Stimulated activated CD4-positive, alpha-beta T cell treated with anti-CD3 and anti-CD28 coated beads, Interleukin-1b, Interleukin-23, amount 100 ng/mL, for 48 hours (primary cell): ENCODE results near the gene GARIN3.
A peak's percentile ranks its signal among the peaks of the same experiment; 100 is the strongest.

Experiments used
- DNase-seq: peaks from one replicate; pipeline ENCODE4 v3.0.0-alpha.2; 2020

Gene GARIN3

DNA sequence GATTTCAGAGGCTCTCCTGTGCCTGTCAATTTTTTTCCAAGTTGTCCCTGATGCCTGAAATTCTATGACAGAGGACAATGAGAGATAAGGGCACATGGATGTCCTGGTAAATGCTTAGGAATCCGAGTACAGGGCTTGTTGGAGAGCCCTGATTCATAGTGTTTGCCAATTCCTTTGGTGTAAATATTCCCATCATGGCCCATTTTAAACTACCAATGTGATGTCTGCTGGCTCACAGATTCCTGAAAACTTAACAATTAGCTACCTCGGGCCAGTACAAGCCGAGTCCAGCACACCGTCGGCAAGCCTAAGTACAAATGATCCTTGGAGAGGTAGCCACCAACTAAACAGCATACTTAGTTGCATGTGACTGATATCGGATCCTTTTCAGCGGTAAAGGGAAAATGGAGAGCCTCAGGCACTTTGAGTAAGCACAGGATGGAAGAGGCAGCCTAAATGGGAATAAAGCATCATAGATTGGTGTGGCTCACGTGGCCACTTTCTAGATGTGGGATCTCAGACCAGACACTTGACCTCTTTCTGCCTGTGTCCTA is 18.1 kb upstream of the GARIN3 start:
- DNase-seq = no peak

DNA sequence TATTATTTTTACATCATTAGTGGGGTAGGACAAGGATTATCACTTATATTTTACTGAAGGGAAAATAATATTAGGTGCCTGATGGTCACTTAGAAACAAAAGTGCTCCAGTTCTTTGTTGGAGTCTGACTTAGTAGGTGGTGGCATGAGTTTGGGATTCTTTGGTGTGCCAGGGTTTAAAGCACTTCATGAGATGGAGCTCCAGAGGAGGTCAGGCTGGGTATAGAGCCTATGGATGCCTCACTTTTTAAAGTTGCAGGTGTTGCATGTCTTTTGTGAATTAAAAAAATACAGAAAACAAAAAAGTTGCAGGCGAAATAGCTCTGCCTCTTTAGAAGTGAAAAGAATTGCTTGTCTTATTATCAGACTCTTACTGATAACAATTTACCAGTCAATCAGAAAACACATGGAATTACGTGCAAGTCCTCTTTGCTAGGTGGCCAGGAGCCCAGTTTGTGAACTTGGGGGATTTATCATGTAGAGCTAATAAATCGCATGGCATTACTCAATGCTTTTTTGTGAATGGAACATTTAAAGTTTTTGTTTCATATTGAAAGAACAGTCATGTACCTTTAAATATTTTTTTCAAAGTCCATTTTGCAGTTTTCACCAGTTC is 16.2 kb upstream of the GARIN3 start:
- DNase-seq = no peak

DNA sequence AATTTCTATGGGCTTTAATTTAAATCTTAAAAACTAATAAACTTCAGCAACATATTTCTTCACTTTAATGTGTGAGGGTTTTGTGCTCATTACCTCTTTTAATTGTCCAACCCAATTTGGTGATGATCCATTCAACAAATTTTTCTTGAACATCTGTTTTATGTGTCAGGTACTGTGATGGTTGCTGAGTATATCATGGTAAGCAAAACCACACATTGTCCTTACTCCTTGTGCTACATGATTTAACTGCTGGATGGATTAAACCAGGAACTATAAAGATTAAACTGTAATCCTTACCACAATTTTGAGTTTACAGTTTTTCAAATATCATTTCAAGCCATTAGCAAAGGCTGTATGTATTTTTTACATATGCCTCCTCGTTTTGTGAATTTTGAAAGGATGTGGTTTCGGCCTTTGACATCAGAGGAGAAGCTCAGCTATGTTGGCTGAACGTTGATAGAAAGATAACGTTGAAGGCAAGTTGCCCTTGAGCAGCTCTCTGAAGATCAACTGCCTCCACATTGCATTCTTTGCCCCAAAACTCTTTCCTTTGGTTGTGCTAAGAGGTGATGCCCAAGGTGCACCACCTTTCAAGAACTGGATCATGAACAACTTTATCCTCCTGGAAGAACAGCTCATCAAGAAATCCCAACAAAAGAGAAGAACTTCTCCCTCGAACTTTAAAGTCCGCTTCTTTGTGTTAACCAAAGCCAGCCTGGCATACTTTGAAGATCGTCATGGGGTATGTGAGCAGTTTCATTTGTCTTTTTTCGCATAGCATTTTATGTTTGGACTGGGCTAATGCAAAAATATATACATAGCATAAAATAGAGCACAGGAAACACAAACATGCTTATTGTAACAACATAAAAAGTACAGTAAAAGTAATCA is 14.6 kb upstream of the GARIN3 start, which contains the start of gene ITK:
ITK (plus strand) TSS at position 467 of the 891 bp plus-strand sequence; CDS start at position 605, 138 bp downstream.
- DNase-seq = no peak

DNA sequence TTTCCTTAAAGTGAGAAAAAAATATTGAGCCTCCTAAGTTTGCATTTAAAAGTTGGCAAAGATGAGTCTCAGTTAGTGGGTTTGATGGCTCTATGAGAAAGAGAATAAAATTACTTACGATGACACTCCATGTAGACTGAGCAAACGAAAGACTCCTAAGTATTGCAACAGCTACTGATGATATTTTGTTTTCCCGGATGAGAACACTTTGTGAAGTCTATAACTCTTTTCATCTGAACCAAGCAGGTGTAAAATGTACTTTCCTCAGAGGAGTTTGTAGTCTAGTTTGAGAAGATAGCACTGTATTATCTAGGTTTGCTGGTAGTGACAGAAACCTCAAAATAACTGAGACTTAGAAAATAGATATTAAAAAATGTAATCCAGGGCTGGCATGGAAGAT is 12.9 kb upstream of the GARIN3 start:
- DNase-seq = no peak

DNA sequence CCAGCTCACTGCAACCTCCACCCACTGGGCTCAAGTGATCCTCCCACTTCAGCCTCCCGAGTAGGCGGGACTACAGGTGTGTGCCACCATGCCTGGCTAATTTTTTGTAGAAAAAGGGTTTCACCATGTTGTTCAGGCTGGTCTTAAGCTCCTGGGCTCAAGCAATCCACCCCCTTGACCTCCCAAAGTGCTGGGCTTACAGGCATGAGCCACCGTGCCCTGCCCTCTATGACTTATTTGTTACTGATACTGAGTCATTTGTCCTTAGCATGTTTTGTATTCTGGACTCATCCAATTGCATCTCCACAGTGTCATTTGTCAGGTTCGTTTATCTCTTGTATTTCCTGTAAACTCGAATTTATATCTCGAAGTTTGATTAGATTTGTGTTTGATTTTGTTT is 11.9 kb upstream of the GARIN3 start:
- peak; percentile 47 for DNase-seq

DNA sequence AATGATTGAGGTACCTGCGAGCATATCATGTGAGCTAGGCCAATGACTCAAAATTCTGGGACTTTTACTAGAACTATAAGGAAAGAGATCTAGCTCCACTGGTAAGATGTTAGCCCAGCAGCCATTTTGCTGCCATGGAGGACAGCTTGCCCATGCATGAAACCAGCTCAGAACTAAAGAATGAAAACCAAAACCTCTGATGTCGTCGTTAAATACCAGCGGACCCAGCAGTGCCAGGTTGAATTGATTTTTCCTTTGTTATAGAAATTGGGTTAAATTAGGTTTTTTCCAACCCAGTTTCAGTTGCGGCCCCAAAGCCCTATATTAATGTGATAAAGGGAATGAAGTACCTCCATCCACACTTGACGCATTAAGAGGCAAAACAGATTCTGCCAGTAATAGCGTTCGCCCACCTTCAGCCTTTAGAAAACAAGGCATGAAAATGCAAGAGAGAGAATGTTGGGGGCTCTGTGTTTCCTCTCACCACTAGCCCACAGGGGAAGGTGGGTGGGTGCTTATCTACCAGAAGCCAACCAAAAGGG is 9.1 kb upstream of the GARIN3 start:
- DNase-seq = peak; percentile 35

DNA sequence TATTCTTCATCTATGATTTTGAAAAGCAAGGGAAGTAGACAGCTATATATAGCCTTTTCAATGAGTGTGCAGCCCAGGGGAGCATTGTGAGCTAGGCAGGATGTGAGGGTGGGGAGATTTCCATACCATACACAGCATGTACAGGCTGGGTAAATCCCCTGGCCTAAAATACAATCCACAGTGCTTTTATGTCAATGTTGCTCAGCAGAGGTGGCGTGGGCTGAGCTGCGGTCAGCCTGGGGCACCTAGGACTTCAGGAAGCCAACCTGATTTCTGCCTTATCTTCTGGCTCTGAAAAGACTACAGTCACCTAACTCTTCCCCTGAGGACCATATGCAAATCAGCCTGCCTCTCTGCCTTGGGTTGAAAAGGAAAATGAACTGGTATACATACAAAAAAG is 6.3 kb upstream of the GARIN3 start:
- peak; percentile 94 for DNase-seq

DNA sequence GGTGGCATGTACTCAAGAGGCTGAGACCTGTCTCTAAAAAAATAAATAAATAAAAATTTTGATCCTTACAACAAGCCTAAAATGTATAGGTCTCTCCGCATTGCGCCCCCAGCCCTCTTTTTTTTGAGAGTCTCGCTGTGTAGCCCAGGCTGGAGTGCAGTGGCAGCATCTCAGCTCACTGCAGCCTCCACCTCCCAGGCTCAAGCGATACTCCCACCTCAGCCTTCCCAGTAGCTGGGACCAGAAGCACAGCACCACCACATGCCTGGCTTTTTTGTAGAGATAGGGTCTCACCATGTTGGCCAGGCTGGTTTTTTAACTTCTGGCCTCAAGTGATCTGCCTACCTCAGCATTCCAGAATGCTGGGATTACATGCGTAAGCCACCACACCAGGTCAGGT is 2.2 kb upstream of the GARIN3 start:
- no peak for DNase-seq

DNA sequence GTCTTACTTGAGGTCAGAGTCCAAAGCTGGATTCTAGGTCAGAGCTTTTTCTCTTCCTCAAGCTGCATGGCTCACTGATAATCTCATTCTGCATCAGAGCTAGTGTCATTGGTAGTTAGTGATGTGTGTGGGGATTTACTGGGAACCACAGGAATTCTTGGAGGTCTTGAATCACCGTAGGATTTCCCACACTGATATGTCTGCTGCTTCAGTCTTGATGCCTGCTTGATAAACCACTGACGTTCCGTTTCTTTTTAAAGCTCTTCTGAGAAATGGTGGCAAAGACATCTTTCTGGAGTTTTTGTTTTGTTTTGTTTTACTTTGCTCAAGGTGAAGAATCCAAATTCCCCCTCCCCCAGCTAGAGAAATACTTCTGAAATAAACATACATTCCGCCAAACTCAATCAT is 1.2 kb upstream of the GARIN3 start:
- DNase-seq = no peak

DNA sequence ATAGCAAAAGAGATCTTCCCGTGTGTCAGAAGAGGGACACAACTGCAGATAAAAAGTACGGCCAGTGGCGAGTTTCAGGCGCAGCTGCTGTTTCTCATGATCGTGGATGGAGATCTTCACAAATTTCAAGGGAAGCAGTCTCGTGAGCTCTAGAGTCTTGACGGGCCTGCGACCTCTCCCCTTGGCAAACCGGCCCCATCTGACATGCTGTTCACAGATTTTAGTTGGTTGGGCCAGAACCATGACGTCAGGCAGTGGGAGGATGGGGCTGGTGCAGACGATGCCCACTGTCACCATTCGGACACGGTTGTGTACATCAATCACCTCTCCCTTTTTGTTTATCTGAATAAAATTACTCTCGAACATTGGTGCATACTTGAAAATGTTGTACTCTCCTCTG is 396 bp downstream of the GARIN3 start:
- no peak for DNase-seq

DNA sequence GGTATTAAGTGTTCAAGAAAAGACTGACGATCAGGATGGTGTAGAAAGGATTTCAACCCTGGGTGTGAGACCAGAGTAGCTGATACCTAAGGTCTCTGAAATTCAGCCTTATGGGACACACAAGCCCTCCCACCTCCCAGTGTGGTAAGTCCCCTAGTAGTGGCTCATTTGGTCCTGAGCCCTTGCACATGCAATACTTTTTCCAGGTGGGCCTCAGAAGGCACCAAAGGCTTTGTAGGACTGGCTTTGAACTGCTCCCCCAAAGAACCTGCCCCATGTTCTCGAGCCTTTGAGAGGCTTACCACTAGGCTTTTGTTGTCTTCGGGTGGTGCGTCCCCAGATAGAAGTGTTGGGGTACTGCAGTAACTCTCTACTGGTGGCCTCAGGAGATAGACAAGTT is 803 bp downstream of the GARIN3 start:
- DNase-seq = no peak

DNA sequence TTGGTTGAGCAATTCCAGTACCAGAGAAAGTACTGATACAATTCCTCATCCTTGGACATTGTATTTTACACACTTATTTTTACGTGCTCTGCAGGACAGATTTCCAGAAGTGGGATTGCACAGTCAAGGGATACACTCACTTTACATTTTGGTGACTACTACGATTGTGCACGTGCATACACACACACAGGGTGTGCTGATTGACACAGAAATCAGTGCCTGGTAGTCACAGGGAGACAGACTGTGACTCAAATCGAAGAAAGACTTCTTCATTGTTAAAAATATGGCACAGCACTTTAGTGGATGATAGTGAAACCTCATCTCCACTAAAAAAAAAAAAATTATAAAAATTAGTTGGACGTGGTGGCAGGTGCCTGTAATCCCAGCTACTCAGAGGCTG is 1.5 kb downstream of the GARIN3 start:
- no peak for DNase-seq

DNA sequence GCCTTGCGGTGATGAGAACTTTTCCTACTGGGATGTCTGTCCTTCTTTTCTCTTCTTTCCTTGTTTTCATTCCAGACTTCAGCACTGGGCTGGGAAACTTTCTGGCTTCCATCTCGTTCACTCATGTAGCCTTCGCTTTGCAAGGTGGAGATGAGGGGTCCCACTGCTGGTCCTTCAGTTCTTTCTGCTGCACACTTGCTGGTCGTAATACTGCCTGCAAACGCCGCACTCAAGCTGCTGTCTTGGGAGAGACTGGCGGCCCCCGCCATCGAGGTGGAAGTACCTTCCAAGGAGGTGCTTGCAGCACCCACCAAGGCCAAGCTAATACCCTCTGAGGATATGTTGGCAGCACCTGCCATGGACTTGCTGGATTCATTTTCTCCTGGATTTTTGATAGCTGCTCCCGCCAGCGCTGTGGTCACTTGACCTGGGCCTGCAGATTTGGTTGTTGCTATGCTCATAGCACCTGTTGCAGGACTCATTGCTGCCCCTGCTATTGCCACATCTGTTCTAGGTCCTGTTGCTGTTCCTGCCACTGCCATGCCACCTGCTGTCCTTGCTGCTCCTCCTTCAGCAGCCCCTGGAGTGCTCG is 3.0 kb downstream of the GARIN3 start:
- DNase-seq = no peak

DNA sequence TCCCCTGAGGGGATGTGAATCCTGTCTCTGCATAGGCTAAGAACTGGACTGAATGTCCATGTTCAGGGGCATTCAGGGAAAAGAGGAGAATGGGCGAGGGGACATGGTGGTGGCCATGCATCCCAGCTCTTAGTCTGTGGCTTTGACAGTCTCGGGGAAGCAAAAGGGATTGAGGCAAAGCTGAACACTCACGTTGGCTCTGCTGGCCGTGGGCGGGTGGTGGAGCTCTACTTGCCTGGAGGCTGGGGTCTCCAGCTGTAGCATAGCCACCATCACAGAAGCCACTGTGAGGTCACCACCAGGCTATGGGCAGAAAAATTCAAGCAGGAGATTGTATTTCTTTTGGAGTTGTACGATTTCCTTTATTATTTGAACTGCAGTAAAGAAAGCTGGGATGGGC is 4.1 kb downstream of the GARIN3 start:
- no peak for DNase-seq

DNA sequence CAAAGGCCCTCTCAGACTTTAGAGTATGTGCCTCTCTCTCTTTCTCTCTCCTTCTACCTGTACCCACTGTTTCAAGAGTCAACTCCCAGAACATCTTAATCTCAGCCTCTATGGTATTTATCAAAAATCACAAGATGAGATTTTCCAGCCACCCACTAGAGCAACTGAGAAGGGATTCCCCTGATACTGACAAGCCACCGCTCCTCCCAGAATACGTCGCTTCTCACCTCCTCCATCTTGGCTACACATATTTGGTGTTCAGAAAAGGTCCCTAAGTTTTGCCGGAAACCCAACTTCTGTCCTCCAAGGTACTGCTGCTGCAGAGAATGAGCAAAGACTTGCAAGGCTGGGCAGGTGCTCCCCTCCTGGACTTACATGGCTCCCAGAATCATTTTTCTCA is 6.1 kb downstream of the GARIN3 start:
- peak; percentile 55 for DNase-seq

DNA sequence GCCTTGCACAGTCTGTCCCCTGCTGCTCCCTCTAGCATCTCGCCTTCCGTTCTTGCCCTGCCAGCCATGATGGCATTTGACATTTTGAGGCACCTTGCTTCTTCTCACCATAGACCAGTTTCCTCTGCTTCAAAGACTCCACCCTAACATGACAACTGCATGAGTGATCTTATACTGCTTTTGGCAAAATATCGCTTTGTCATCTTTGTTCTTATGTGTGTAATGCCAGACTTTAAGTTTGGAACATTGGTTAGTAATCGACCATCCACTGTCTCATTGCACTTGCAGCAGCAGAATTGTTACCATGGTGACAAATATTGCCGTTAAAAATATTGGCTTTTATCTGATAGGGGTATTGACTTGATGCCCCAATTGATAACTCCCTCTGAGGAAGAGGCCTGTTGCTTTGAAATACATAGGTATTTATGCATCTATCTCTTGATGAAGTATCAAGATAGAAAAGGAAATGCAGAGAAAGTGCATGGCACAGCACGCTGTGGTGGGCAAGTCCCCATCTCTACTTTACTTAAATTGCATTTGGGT is 6.8 kb downstream of the GARIN3 start:
- peak; percentile 43 for DNase-seq

DNA sequence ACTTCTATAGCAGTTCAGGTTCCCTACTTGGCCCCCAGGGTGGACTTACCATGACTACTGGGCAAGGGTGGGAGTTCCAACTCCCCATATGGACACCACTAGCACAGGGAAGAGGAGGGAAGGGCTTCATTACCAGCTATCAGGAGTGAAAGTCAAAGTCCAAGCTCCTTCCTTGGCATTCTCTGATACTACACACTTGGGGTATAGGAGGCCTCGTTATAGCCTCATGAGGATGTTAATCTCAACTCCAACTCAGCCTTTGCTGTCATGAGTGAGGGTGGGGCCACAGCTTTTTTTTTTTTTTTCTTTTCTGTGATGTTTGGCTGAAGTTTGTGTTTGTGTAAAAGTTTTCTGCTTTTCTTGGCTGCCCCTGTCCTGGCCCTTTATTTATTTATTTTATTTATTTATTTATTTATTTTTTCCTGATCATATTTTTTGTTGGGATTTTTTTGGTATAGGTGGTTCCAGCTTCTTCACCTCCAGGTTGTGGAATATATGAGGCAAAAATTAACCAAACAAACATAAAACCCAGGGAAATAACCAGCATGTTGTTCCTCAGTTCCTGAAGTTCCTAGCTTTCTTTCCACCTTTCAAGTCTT is 8.7 kb downstream of the GARIN3 start:
- no peak for DNase-seq

DNA sequence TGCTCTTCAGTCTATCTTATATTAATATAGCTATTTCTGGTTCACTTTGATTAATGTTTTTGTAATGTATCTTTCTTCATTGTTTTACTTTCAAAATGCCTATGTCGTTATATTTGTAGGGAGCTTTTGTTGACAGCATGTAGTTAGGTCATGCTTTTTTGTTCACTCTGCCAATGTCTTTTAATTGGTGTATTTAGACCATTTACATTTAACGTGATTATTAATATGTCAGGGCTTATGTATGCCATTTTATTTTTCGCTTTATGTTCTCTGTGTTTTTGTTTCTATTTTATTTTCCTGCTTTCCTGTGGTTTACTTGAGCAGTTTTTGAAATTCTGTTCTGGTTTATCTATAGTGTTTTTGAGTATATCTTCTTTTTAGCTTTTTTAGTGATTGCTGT is 10.8 kb downstream of the GARIN3 start:
- no peak for DNase-seq

DNA sequence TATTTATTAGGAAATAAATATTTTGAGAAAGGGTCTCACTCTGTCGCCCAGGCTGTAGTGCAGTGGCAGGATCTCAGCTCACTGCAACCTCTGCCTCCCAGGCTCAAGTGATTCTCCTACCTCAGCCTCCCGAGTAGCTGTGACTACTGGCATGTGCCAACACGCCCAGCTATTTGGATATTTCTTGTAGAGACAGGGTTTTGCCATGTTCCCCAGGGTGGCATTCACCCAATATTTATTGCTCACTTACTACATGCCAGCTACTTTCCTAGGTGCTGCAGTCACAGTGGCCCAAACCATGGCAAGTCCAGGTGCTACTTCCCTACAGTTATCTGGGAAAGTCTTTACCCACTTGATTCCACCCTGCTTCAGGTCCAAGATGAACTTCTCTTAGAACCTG is 15.1 kb downstream of the GARIN3 start:
- DNase-seq = no peak

DNA sequence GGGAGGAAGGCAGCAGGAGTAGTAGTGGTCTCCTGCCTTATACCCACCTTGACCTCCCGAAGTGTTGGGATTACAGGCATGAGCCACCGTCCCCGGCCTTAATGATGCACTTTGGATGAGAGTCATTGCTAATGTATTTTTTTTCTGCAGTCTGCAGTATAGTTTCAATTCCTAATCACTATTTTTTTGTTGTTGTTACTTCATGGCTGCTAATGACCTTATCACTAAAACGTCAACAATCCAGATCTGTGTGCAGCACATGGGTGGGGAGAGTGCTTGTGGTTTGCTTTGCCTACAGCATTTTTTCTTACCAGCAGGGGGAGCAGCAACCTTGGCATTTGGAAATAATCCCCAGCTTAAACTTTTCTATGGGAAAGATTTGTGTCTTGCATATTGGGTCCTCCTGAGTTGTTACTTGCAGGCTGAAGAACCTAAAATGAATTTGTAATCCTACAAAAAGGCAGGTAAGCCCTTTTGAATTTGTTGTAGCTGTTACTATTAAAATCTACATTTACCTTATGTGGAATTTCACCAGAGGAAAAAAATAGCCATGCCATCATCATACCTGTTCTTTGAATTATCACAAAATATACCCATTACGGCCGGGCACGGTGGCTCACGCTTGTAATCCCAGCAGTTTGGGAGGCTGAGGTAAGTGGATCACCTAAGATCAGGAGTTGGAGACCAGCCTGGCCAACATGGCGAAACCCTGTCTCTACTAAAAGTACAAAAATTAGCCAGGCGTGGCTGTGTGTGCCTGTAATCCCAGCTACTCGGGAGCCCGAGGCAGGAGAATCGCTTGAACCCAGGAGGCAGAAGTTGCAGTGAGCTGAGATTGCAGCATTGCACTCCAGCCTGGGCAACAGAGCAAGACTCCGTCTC is 17.1 kb downstream of the GARIN3 start:
- DNase-seq = peak; percentile 80

DNA sequence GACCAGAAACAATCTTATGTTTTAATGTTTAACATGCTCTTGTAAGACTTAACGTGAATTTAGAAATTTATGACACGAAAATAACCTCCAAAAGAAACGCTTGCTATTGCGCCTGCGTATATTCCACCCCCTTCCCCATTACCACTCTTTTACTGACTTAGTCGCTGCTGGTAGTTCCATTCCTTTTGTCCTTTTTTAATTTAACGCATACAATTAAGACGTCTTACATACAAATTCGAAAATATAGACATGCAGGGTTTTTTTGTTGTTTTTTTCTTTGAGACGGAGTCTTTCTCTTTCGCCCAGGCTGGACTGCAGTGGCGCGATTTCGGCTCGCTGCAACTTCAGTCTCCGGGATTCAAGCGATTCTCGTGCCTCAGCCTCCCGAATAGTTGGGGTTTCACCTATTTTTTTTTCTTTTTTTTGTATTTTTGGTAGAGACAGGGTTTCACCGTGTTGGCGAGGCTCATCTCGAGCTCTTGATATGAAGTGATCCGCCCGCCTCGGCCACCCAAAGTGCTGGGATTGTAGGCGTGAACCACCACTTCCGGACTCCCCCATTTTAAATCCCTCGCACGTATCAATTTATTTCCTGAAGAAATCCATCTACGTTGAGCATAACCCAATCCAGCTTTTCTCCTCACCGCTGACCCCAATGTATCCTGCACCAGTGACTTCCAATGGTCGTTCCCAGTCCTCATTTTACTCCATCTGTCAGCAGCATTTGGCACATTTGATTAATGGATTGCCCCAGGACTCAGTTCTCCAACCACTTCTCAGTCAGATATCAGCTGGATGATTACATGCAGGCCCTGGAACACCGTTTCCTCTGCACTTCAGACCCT is 22.7 kb downstream of the GARIN3 start:
- peak; percentile 66 for DNase-seq
